Measurements from ENCODE around the gene VAPB.

VAPB gene

GRCh38 chr20:58466095-58466708 is 77.2 kb downstream of the VAPB start:
- DNase-seq: no peak

GRCh38 chr20:58466729-58467571 is 77.9 kb downstream of the VAPB start:
- DNase-seq: no peak

- no peak for DNase-seq
These were observed 78.8 kb downstream of the VAPB start for GRCh38 chr20:58467572-58468527.

- DNase-seq: no peak
These were observed 80.6 kb downstream of the VAPB start for GRCh38 chr20:58469616-58470015.

- no peak for DNase-seq
These were observed 81.5 kb downstream of the VAPB start for GRCh38 chr20:58470336-58471192.

GRCh38 chr20:58471193-58472164 is 82.5 kb downstream of the VAPB start:
- DNase-seq: no peak

- no peak for DNase-seq
These were observed 83.4 kb downstream of the VAPB start for GRCh38 chr20:58472273-58473018.

- DNase-seq: no peak
These were observed 84.7 kb downstream of the VAPB start for GRCh38 chr20:58473453-58474425.

- DNase-seq: no peak
These were observed 86.4 kb downstream of the VAPB start for GRCh38 chr20:58475466-58475865.

- DNase-seq: no peak
These were observed 89.2 kb downstream of the VAPB start for GRCh38 chr20:58478141-58478805.

- DNase-seq: no peak
These were observed 90.9 kb downstream of the VAPB start for GRCh38 chr20:58479726-58480440.

- no peak for DNase-seq
These were observed 91.7 kb downstream of the VAPB start for GRCh38 chr20:58480551-58481336.

GRCh38 chr20:58481481-58482021 is 92.5 kb downstream of the VAPB start:
- DNase-seq: peak; percentile 8

- peak; percentile 22 for DNase-seq
These were observed 93.4 kb downstream of the VAPB start for GRCh38 chr20:58482416-58482815.

- DNase-seq: no peak
These were observed 94.0 kb downstream of the VAPB start for GRCh38 chr20:58483051-58483450.

GRCh38 chr20:58483470-58483869 is 94.4 kb downstream of the VAPB start:
- DNase-seq: no peak

GRCh38 chr20:58485393-58485792 is 96.4 kb downstream of the VAPB start:
- no peak for DNase-seq
